CD4-positive, alpha-beta T cell treated with Interleukin-21 for 1 hour (primary cell): ENCODE data around the gene C16orf96.

ENCODE experiments used
- DNase-seq: peaks from one replicate; pipeline ENCODE4 v3.0.0-alpha.2; 2020

C16orf96 gene

DNA sequence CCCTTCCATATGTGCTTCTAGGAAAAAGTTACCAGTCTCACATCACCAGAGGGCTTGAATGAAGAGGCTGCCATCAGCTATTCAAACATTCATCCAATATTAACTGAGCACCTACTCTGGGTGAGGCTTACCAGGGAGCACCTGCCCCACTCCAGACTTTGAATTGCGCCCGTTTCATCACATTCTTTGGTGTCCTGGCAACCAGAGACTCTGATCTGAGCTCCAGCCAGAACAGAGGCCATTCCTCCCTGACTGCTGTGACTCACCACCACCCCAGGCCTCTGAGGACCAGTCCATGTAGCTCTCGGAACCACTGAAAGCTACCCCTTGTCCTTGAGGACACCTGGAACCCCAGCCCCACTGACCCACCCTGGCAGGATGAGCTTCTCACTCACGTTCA lies at the start of gene C16orf96:
C16orf96 (plus strand) TSS at position 229 of the 400 bp plus-strand sequence; CDS start at position 379, 150 bp downstream.
- DNase-seq = no peak

DNA sequence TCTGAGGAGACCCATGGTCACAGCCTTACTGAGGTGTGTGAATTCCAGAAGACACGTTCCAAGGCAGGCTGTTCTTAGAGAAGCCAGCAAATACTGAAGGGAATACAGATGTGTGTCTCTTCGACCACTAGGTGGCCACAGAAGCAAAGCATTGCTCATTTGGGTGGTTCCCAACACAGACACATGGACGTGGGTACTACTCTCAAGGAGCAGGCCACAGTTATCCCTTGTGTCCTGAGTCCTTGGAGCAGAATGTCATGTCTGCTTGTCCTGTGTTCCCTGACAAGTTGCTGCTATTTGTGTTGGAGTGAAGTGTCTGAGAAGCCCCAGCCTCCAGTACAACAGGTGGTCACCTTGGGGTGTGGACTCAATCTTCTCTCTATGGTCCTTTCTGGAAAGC lies 49.7 kb upstream of the C16orf96 start:
- DNase-seq = peak; percentile 83

GRCh38 chr16:4507588-4508345 lies 48.4 kb upstream of the C16orf96 start:
- DNase-seq = no peak

GRCh38 chr16:4508806-4509205 lies 47.3 kb upstream of the C16orf96 start:
- DNase-seq = no peak

GRCh38 chr16:4509420-4509819 lies 46.7 kb upstream of the C16orf96 start:
- DNase-seq = no peak

DNA sequence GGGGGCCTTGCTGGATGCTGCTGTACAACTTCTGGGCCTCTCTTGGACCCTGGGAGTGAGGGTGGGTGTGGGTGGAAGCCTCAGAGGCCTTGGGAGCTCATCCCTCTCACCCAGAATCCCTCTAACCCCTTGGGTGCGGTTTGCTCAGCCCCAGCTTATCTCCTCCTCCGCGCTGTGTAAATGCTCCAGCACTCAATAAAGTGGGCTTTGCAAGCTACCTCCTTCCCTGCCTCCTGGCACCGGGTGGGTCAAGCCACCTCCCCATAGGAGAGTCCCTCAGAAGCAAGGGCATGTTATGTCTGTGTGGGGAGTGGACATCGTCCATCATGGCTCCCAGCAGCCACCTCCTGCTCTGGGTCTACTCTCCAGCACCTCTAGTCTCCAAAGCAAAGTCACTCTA lies 46.0 kb upstream of the C16orf96 start:
- no peak for DNase-seq

DNA sequence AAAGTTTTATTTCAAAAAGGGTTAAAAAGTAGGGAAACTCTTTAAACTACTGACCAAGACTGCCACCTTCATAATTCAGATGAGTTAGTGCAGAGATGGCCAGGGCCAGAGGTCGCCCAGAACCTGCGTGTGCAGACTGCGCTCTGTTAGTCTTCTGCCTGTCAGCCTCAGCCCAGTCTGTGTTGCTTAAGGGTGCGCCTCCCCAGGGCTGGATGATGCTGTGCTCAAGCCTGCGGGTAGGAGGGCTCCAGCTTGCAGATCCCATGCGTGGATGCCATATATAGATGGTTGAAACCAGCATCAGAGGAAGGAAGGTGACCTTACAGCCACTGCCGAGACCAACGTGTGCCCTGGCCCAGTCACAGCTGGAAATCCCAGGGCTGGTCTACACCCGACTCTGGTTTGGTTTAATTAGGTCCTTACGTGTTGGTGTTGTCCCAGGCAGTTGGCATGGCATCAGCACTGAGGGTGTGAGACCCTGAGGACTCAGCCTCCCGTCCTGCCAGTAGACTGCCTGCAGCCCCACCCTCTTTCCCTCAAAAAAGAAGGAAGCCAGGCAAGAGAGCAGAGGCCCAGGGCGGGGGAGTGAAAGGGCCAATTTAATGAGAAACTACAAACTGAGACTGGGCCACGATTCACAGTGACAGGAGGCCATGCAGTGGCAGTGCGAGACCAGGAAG lies 45.3 kb upstream of the C16orf96 start:
- DNase-seq = no peak

GRCh38 chr16:4511441-4512082 lies 44.6 kb upstream of the C16orf96 start:
- no peak for DNase-seq

DNA sequence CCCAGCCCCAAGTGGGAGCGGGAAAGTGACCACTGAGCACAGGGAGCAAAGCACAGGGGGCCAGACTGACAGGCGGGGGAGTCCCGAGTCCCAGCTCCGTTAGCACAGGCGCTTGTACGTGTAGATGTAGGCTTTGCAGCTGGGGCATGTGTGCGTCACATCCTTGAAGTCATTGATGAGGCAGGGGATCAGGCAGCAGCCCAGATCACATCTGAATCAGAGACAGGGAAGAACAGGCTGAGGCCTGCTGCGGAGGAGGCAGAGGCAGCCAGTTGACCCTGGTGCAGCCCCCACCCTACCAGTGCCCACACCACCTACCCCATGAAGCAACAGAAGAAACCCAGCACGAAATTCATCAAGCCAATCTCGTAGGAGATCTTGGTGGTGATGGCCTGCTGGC lies 43.7 kb upstream of the C16orf96 start:
- no peak for DNase-seq

GRCh38 chr16:4513086-4513860 lies 42.9 kb upstream of the C16orf96 start:
- DNase-seq = no peak

DNA sequence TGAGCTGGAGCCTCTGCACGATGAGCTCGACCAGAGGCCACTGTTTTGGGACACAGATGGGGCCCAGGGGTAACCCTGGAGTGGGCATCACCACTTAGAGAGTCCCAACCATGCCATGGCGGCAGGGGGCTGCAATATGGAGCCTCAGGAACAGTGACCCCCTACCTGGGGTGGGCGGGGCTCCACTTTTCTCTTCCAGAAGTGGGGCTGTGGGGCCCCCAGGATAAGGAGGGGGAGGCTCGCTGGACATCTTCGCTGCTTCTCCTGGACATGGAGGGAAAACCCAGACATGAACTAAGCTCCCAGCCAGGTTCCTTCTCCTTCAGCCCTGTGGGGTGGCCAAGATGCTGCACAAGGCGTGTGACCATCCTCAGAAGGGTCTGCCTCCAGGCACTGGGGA lies 42.3 kb upstream of the C16orf96 start:
- no peak for DNase-seq

DNA sequence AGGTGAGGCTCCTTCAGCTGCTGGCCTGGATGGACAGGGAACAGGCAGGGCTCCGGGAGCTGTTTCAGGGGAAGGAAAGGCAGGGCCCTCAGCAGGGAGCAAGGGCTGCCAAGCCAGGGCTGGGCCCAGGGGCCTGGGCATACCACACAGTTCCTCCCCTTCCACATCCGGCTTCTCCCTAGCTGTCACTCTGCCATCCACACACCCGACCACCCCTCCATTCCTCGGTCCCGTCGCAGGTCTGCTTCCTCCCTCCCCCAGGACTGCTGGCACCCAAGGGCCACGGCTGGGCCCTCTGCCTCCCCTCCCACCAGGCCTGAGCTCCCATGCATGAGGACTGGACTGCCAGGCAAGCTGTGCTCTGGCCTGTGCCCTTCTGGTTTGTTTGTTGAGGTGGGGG lies 41.5 kb upstream of the C16orf96 start:
- DNase-seq = no peak

DNA sequence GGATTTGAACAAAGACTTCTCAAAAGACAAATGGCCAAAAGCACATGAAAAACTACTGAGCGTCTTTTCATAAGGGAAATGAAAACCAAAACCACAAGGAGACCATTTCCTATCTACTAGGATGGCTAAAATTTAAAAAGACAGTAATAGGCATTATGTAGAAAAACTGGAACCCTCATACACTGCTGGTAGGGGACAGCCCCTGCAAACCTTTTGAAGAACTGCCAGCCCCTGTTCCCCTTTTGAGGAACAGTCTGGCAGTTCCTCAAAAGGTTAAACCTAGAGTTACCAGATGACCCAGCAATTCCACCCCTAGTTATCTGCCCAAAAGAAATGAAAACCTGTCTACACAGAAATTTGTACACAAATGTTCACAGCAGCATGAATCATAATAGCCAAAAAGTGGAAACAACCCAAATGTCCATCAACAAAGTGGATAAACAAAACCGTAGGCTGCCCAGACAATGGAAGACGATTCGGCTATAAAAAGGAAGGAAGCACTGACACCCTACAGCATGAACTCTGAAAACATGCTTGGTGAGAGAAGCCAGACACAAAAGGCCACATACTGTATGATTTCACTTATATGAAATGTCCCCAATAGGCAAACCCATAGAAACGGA lies 40.4 kb upstream of the C16orf96 start:
- peak; percentile 35 for DNase-seq

- no peak for DNase-seq
These were observed 38.1 kb upstream of the C16orf96 start for GRCh38 chr16:4517812-4518680.

DNA sequence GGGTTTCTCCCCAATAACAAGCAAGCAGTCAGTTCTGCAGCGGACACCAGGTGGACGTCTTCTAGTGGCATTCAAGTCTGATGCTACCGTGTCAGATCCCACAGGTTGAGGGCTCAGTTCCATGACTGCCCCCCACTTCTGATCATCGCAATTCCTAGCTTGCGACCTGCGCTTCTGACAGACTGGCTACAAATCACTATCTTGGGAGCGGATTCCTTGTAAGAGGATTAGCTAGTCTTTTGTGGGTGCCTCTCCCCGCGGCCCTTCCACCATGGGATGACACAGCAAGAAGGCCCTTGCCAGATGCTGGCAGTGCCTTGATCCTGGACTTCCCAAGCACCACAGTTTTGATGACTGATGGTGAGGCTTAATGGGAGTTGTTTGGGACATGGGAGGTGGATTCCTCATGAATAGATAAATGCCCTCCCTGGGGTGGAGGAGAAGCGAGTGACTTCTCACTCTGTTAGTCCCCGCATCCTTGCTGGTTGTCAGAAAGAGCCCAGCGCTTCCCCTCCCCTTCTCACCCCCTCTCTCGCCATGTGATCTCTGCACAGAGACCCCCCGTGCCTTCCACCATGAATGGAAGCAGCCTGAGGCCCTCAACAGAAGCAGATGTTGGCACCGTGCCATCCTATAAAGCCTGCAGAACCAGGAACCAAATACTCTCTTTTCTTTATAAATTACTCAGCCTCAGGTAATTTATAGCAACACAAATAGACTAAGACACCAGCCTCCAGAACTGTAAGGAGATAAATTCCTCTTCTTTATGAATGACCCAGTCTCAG lies 36.7 kb upstream of the C16orf96 start:
- no peak for DNase-seq

DNA sequence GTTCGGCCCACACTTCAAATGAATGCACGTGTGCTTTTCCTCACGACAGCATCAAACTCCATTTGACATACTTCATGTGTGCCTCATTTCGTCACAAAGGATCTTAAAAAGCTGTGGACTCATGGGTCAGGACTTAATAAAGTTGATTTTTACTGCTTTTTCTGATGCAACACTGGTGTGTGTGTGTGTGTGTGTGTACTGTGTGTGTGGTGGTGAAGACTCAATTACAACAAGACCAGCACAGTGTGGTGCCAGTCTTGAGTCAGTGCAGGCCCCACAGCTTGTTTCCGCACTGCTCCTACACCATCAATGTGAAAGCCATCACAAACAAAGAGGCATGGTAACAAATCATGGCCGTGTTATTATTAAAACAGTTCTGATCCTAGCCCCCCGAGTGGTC lies 35.2 kb upstream of the C16orf96 start:
- DNase-seq = no peak

DNA sequence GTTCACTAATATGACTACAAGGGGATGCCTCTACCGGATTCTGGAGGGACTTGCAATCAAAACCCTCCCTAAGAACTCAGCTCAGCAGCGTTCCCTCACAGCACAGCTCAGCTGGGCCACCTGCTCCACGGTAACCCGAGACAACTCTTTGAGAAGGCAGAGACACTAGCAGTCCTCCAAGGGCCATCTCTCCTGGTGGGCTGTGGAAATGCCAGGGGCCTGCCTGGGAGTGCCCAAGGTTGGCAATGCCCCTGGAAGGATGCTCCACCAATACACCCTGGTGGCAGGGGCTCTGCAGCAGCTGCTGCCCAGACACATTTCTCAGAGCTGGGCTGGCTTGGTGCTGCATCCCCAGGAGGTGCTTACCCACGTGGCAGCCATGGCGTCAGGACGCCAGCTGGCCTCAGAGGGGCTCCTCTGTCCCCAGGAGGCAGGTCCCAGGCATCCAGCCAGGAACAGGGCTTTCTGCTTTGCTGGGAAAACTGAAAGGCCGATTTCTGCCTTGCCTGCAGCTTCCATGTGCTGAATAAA lies 34.0 kb upstream of the C16orf96 start:
- no peak for DNase-seq

- DNase-seq = no peak
These were observed 32.5 kb upstream of the C16orf96 start for GRCh38 chr16:4523686-4524085.

- no peak for DNase-seq
These were observed 31.6 kb upstream of the C16orf96 start for GRCh38 chr16:4524571-4524970.

- no peak for DNase-seq
These were observed 31.1 kb upstream of the C16orf96 start for GRCh38 chr16:4525069-4525468.
